ENCODE results near the gene GRM4. TPM values are rescaled to one million over a fixed set of nuclear protein-coding genes. Genes with fewer than 3 reads are reported as not detected.

GRM4 gene
- total and polyA plus RNA-seq, 4 donors: not detected

DNA sequence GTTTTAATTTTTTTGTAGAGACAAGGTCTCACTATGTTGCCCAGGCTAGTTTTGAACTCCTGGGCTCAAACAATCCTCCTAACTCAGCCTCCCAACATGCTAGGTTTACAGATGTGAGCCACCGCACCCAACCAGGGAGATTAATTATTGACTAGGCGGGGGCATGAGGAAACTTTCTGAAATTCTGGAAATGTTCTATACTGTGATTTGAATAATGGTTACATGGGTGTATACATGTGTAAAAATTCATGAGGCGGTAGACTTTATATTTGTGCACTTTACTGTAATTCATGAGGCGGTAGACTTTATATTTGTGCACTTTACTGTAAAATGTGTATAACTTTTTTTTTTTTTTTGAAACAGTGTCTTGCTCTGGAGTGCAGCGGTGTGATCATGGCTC is 147.2 kb downstream of the GRM4 start:
- H3K4me3 ChIP-seq (ENCODE audit: low read depth in 1 of 3, low read length in 3 of 3): no peak overlapping the region
- no peak overlapping the region for H3K9ac ChIP-seq (ENCODE audit: low read depth in 1 of 2, low read length in 2 of 2)
- no peak overlapping the region for H3K27ac ChIP-seq (ENCODE audit: low read depth in 1 of 2, low read length in 2 of 2)
- WGBS: 98% methylated on average over 5 of the region's 5 CpGs
- H3K9me3 ChIP-seq (ENCODE audit: control insufficient read depth in 4 of 4, low read length in 3 of 4): no peaks in the 10 kb centered on the region
- H3K27me3 ChIP-seq (ENCODE audit: control insufficient read depth in 4 of 4, insufficient read depth in 4 of 4, low read length in 3 of 4): no peaks in the 10 kb centered on the region
- no peaks in the 10 kb centered on the region for H3K36me3 ChIP-seq (ENCODE audit: control insufficient read depth in 4 of 4, insufficient read depth in 3 of 4, low read depth in 1 of 4, low read length in 3 of 4)
- no peak for DNase-seq (ENCODE audit: low spot score)
- H3K4me1 ChIP-seq (ENCODE audit: control insufficient read depth in 4 of 4, insufficient read depth in 4 of 4, low read length in 3 of 4): peaks cover 5 to 14% (median 10%) of the 10 kb centered on the region in 4 donors
- TF ChIP-seq FOXA2 (IDR thresholded peaks at IDR 0.05): no peak
- TF ChIP-seq RXRA (IDR thresholded peaks at IDR 0.05): no peak
- TF ChIP-seq, protein P1, sequence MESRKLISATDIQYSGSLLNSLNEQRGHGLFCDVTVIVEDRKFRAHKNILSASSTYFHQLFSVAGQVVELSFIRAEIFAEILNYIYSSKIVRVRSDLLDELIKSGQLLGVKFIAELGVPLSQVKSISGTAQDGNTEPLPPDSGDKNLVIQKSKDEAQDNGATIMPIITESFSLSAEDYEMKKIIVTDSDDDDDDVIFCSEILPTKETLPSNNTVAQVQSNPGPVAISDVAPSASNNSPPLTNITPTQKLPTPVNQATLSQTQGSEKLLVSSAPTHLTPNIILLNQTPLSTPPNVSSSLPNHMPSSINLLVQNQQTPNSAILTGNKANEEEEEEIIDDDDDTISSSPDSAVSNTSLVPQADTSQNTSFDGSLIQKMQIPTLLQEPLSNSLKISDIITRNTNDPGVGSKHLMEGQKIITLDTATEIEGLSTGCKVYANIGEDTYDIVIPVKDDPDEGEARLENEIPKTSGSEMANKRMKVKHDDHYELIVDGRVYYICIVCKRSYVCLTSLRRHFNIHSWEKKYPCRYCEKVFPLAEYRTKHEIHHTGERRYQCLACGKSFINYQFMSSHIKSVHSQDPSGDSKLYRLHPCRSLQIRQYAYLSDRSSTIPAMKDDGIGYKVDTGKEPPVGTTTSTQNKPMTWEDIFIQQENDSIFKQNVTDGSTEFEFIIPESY (IDR thresholded peaks at IDR 0.05): no peak
- TF ChIP-seq TAF1 (conservative IDR thresholded peaks at IDR 0.05): no peak
- TF ChIP-seq YY1 (IDR thresholded peaks at IDR 0.05): no peak
- TF ChIP-seq SP1 (IDR thresholded peaks at IDR 0.05): no peak
- no peak for TF ChIP-seq RAD21 (IDR thresholded peaks at IDR 0.05)
- TF ChIP-seq HNF4A (conservative IDR thresholded peaks at IDR 0.05): no peak
- TF ChIP-seq JUND (IDR thresholded peaks at IDR 0.05): no peak
- no peak for TF ChIP-seq HNF4G (IDR thresholded peaks at IDR 0.05)
- no peak for TF ChIP-seq NR2F2 (IDR thresholded peaks at IDR 0.05)
- no peak for TF ChIP-seq FOXA1 (IDR thresholded peaks at IDR 0.05)
- no peak for TF ChIP-seq REST (IDR thresholded peaks at IDR 0.05)
- no peak for TF ChIP-seq ATF3 (IDR thresholded peaks at IDR 0.05)
- TF ChIP-seq, protein P2, sequence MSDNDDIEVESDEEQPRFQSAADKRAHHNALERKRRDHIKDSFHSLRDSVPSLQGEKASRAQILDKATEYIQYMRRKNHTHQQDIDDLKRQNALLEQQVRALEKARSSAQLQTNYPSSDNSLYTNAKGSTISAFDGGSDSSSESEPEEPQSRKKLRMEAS (IDR thresholded peaks at IDR 0.05): no peak
- no peak for TF ChIP-seq GABPA (IDR thresholded peaks at IDR 0.05 in 1 of 2, conservative IDR thresholded peaks at IDR 0.05 in 1 of 2)
- TF ChIP-seq CTCF (IDR thresholded peaks at IDR 0.05; ENCODE audit: low read depth, low read length, missing input control): no peak
- no peak for TF ChIP-seq EGR1 (IDR thresholded peaks at IDR 0.05; ENCODE audit: low read depth in 2 of 2)
